ENCODE results near the gene RDX.
"Not testable (repeated sequence)": the region's sequence is repeated elsewhere in the genome, so short reads cannot be mapped to it uniquely, and the experiment has no call there.

The RDX gene

DNA sequence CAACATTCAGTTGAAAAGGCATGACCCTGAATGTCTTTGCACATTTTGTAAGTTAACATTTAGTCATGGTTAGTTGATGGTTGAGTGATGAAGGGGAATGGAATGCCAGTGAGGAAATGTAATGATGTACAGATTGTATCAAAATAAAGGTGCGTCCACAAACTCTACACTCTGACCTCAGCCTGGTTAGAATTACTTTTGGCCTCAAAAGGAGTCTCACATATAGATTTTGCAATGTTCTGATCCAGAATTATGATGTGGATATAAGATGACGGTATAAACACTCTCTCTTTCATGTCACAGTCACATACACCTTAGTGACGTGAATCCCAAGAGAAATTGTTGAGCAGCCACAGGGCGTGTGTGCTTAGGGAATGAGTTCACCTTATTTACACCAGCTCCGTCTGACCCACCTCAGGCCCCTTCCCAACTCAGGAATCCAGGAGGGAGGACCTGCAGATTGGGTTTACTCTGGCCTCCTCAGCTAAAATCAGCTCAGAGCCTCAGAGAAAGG, 100.1 kb downstream of the RDX start:
- DNase-seq (ENCODE audit: extremely low spot score), result no peak
- TF ChIP-seq, protein P1, sequence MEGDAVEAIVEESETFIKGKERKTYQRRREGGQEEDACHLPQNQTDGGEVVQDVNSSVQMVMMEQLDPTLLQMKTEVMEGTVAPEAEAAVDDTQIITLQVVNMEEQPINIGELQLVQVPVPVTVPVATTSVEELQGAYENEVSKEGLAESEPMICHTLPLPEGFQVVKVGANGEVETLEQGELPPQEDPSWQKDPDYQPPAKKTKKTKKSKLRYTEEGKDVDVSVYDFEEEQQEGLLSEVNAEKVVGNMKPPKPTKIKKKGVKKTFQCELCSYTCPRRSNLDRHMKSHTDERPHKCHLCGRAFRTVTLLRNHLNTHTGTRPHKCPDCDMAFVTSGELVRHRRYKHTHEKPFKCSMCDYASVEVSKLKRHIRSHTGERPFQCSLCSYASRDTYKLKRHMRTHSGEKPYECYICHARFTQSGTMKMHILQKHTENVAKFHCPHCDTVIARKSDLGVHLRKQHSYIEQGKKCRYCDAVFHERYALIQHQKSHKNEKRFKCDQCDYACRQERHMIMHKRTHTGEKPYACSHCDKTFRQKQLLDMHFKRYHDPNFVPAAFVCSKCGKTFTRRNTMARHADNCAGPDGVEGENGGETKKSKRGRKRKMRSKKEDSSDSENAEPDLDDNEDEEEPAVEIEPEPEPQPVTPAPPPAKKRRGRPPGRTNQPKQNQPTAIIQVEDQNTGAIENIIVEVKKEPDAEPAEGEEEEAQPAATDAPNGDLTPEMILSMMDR (IDR thresholded peaks at IDR 0.05; ENCODE audit: control extremely low read depth, extremely low read depth, low read depth, missing control alignments), result no peak
- CTCF ChIA-PET, result interaction anchor here (1.3 to 7.9 kb wide), 2 partner anchors 11 to 234 kb away, joined by 3 to 115 read pairs; partner anchors contain the start of gene FDX1
- POLR2A ChIA-PET, result no interaction called here

DNA sequence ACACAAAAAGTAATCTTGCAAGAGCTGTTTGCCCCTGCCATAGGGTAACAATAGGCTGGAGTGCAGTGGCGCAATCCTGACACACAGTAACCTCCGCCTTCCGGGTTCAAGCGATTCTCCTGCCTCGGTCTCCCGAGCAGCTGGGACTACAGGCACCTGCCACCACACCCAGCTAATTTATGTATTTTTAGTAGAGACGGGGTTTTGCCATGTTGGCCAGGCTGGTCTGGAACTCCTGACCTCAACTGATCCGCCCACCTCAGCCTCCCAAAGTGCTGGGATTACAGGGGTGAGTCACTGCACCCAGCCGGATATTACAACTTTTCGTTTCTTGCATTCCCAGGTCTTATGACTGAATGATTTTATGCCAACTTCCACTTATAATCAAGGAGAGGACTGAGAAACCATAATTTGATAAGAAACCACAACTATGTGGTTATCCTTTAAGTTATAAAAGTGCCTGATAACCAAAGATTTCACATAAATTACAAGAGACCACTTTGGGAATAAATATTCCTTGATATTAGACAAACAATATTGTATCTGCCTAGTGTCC, 102.1 kb downstream of the RDX start:
- DNase-seq (ENCODE audit: extremely low spot score); POLR2A ChIA-PET: not testable (repeated sequence)
- CTCF ChIA-PET, result interaction anchor here (0.7 to 1.4 kb wide), 3 partner anchors 21 to 239 kb away, joined by 3 to 5 read pairs (median 3); no protein-coding TSS in a partner anchor

DNA sequence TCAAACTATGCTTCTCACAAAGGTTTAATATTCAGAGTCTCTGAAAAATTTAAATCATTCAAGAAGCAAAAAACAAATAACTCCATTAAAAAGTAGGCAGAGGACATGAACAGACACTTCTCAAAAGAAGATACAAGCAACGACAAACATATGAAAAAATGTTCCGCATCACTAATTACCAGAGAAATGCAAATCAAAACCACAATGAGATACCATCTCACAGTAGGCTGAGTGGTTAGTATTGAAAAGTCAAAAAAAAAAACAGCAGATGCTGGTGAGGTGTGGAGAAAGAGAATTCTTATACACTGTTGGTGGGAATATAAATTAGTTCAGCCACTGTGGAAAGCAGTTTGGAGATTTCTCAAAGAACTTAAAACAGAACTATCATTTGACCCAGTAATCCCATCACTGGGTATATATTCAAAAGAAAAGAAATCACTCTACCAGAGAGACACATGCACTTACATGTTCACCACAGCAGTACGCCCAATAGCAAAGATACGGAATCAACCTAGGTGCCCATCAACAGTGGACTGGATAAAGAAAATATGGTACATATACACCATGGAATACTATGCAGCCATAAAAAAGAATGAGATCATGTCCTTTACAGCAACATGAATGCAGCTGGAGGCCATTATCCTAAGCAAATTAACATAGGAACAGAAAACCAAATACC, 103.7 kb downstream of the RDX start:
- CTCF ChIA-PET, result interaction anchor here (1.1 to 4.8 kb wide), 3 partner anchors 8 to 184 kb away, joined by 3 to 27 read pairs (median 3); no protein-coding TSS in a partner anchor
- DNase-seq (ENCODE audit: extremely low spot score); POLR2A ChIA-PET: not testable (repeated sequence)

DNA sequence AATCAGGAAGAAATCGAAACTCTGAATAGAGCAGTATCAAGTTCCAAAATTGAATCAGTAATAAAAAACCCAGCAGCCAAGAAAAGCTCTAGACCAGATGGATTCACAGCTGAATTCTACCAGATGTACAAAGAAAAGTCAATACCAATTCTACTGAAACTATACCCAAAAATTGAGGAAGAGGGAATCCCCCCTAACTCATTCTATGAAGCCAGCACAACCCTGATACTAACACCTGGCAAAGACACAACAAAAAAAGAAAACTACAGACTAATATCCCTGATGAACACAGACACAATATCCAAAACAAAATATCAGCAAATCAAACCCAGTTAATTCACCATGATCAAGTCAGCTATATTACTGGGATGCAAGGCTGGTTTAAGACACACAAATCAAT, 105.5 kb downstream of the RDX start:
- TF ChIP-seq, protein P1 (IDR thresholded peaks at IDR 0.05; ENCODE audit: control extremely low read depth, extremely low read depth, low read depth, missing control alignments), result no peak
- DNase-seq (ENCODE audit: extremely low spot score), result no peak
- CTCF ChIA-PET, result interaction anchor here (1.0 to 4.8 kb wide), 3 partner anchors 9 to 242 kb away, joined by 3 to 27 read pairs (median 4); no protein-coding TSS in a partner anchor
- POLR2A ChIA-PET, result no interaction called here

DNA sequence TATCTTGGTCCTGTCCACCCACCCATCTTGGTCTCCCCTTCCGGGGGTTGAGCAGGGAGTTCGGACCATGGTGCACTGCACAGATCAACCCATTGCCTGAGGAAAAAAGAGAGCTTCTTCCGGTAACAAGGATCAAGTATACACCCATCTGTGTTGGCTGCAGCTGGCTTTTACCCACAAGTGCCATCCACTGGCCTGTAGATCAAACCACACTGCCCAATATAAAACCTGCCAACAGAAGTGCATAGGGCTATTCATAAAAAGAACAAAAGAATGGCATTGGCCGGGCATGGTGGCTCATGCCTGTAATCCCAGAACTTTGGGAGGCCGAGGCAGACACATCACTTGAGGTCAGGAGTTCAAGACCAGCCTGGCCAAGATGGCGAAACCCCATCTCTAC, 108.7 kb downstream of the RDX start:
- no peak for DNase-seq (ENCODE audit: extremely low spot score)
- CTCF ChIA-PET, result interaction anchor here (0.7 to 1.5 kb wide), 3 partner anchors 108 to 243 kb away, joined by 3 read pairs; partner anchors contain the start of gene RDX
- POLR2A ChIA-PET, result no interaction called here
- TF ChIP-seq, protein P1 (IDR thresholded peaks at IDR 0.05; ENCODE audit: control extremely low read depth, extremely low read depth, low read depth, missing control alignments), result no peak

DNA sequence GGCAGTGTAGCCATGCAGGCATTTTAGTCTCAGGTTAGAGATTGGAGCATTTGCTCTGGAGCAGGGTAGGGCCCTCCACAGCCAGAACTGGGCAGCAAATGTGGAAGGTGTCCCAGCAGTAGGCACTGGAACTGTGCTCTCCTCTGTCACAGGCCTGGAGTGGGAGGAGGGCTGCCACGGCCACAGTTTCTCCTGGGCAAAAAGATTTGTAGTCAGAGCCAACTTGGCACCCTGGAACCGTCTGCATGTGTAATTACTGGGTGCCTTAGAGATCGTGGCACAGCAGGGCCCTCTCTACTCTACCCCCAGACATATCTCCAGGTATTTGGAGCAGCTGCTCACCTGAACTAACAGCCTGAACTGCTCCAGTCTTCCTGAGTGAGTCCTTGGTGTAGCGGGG, 109.5 kb downstream of the RDX start:
- ChIA-PET POLR2A (no interaction called here), CTCF (interaction anchor here (3.9 kb wide), 1 partner anchor 12 kb away, joined by 16 read pairs; no protein-coding TSS in a partner anchor)
- DNase-seq (ENCODE audit: extremely low spot score), result no peak
- TF ChIP-seq, protein P1 (IDR thresholded peaks at IDR 0.05; ENCODE audit: control extremely low read depth, extremely low read depth, low read depth, missing control alignments), result no peak

DNA sequence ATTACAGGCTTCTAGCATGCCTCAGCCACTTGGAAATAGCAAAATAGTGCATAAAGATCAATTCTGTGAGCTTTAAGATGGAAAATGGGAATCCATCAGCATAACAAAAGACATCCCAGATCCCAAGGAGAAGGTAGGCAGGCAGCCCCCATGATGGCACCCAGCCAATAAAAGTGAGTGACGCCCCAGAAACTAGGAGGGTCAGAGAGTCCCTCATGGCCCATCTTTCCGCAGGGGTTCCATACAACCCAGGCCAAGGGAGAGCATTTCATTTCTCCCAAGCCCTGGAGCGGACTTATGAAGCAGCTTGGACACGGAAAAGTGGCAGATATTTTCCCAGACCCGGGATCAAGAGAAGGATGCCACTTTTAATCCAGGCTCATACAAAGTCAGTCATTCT, 110.0 kb downstream of the RDX start:
- TF ChIP-seq, protein P1 (IDR thresholded peaks at IDR 0.05; ENCODE audit: control extremely low read depth, extremely low read depth, low read depth, missing control alignments), result no peak
- ChIA-PET POLR2A (no interaction called here), CTCF (interaction anchor here (1.3 to 3.9 kb wide), 2 partner anchors 11 to 15 kb away, joined by 12 to 16 read pairs; no protein-coding TSS in a partner anchor)
- no peak for DNase-seq (ENCODE audit: extremely low spot score)
